ENCODE measurements around the gene CD47. TPM values are rescaled to one million over a fixed set of nuclear protein-coding genes. Genes with fewer than 3 reads are reported as not detected.

CD47 gene
- total and polyA plus RNA-seq, 10 of the 15 experiments (the other 5 are each of a cell fraction or from before 2014, with no cell fraction given): 22.9 to 175 (median 81.1) TPM

GRCh38 chr3:108013141-108014055 is 77.4 kb downstream of the CD47 start (continued):
- TF ChIP-seq BCLAF1 (IDR thresholded peaks at IDR 0.05) (no peak), SREBF2 (IDR thresholded peaks at IDR 0.05; ENCODE audit: low read length) (no peak), ZNF24 (IDR thresholded peaks at IDR 0.05) (no peak), SPI1 (IDR thresholded peaks at IDR 0.05; ENCODE audit: borderline replicate concordance, insufficient read depth, low read depth, low read length) (no peak)

DNA sequence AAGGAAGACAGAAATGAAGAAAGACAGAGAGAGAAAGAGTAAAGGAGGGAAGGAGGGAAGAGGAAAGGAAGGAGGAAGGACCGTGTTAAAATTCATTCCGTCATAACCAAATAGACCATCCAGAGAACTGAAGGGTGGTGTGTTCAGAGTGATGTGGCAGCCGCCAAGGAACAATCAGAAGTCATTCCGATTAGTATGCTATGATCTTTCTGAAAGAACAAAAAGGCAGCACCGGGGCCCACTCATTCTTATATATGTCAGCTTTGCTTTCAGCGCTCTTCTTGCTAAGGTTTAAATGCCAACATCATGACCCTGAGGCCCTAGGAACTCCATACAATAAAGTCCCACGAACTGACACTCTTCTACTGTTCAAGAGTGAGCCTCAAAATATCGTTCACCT is 78.5 kb downstream of the CD47 start:
- in situ Hi-C loops (cut with MboI): no loop called here
- no peak overlapping the region for H3K9ac ChIP-seq (ENCODE audit: control insufficient read depth, insufficient read depth, low read length)
- H3K4me2 ChIP-seq (ENCODE audit: control insufficient read depth, insufficient read depth): no peak overlapping the region
- H3K27me3 ChIP-seq (replicated peaks in 1 of 2; ENCODE audit: control insufficient read depth in 2 of 2, insufficient read depth in 2 of 2, low read length in 1 of 2): no peaks in the 10 kb centered on the region
- no peaks in the 10 kb centered on the region for H3K79me2 ChIP-seq (ENCODE audit: control insufficient read depth, insufficient read depth, low read length)
- no peaks in the 10 kb centered on the region; the same call in 1 of the 2 replicates for H3K4me1 ChIP-seq (ENCODE audit: control insufficient read depth, insufficient read depth, low read length)
- no peaks in the 10 kb centered on the region for H3K36me3 ChIP-seq (ENCODE audit: control insufficient read depth in 2 of 2, insufficient read depth in 2 of 2, low read length in 1 of 2)
- no TSS peak for BruUV-seq (replicated peaks)
- no peaks in the 10 kb centered on the region for H3K9me3 ChIP-seq (replicated peaks; ENCODE audit: control insufficient read depth, insufficient read depth, low read length)
- CTCF ChIA-PET: no interaction called here
- SMC1A ChIA-PET (ENCODE audit: uncharacterized antibody, unreplicated experiment): no interaction called here
- H3K27ac ChIP-seq (ENCODE audit: control insufficient read depth, insufficient read depth): no peak overlapping the region
- POLR2A ChIA-PET: no interaction called here
- H3K4me3 ChIP-seq: no peak overlapping the region
- DNase-seq (ENCODE audit: low read depth, low spot score): no peak
- H4K20me1 ChIP-seq (ENCODE audit: control insufficient read depth, insufficient read depth): no peaks in the 10 kb centered on the region
- RAD21 ChIA-PET (ENCODE audit: unreplicated experiment): no interaction called here
- H2AFZ ChIP-seq (ENCODE audit: control insufficient read depth, low read depth, low read length): no peak overlapping the region
- 71% methylated on average over 8 of the region's 8 CpGs for WGBS (ENCODE audit: insufficient coverage, insufficient replicate concordance, low lambda C conversion rate, missing lambda C conversion rate)
- FAIRE-seq: no peak
- intact Hi-C loops (cut with micrococcal nuclease; ENCODE audit: unreplicated experiment): no loop called here
- ATAC-seq: no peak
- no peak for TF ChIP-seq SUPT20H (IDR thresholded peaks at IDR 0.05; ENCODE audit: borderline replicate concordance, control insufficient read depth, low read depth, low read length)
- TF ChIP-seq ATF2 (IDR thresholded peaks at IDR 0.05; ENCODE audit: low read length): no peak
- no peak for TF ChIP-seq POLR2AphosphoS5 (IDR thresholded peaks at IDR 0.05; ENCODE audit: low read length)
- no peak for TF ChIP-seq TCF12 (IDR thresholded peaks at IDR 0.05; ENCODE audit: low read depth, low read length)
- TF ChIP-seq IRF5 (IDR thresholded peaks at IDR 0.05; ENCODE audit: borderline replicate concordance): no peak
- TF ChIP-seq KLF5 (IDR thresholded peaks at IDR 0.05; ENCODE audit: partially characterized antibody): no peak
- no peak for TF ChIP-seq BCLAF1 (IDR thresholded peaks at IDR 0.05)
- no peak for TF ChIP-seq YY1 (IDR thresholded peaks at IDR 0.05; ENCODE audit: low read depth, low read length)
- no peak for TF ChIP-seq CBX5 (IDR thresholded peaks at IDR 0.05; ENCODE audit: low read depth)
